DMS153 (cell line): ENCODE results near the gene PRPF39.
"Not testable (repeated sequence)": the region's sequence is repeated elsewhere in the genome, so short reads cannot be mapped to it uniquely, and the experiment has no call there.

Experiments
- DNase-seq: peaks from one replicate; lab custom pipeline; 2025; lab: John Stamatoyannopoulos, UW

The PRPF39 gene

DNA sequence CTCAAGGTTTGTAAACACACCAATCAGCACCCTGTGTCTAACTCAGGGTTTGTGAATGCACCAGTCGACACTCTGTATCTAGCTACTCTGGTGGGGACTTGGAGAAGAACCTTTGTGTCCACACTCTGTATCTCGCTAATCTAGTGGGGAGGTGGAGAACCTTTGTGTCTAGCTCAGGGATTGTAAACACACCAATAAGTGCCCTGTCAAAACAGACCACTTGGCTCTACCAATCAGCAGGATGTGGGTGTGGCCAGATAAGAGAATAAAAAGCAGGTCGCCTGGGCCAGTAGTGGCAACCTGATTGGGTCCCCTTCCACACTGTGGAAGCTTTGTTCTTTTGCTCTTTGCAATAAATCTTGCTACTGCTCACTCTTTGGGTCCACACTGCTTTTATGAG, 2.8 kb upstream of the PRPF39 start:
- not testable (repeated sequence) for DNase-seq

DNA sequence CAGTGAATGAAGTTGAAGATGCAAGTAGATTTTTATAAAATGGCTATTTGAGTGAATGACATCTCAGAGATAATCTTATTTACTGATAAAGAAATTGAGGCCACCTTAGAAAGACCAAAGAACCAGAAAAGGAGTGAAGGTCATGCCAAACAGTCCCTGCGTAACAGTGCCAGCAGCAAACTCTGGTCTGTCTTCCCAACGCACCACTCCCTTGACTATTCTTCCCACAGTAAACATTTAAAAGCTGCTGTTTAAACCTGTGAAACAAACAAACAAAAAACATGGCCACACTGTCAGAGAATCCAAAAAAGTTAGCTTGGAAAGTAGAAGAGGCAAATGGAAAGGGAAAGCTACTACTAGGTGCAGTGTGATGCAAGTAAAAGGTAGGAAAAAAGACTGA, 1.5 kb upstream of the PRPF39 start:
- DNase-seq, result no peak

DNA sequence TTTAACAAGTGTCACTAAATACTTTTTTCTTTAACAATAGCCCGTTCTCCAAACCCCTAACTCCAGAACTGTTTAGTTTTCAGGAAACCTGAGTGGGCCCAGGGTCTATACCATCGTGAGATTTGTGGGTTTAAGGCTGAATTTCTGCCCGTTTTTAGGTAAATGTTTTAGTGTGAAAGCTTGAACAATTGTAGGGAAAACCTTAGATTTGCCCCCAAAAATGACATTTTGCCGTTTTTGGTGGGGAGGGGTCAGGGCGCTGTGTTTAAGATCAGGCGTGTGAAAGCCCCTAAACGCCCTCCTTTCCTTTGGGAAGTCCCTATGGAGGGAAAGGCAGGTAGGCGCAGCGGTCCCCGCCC, 320 bp upstream of the PRPF39 start:
- no peak for DNase-seq

- no peak for DNase-seq
Measured at GRCh38 chr14:45084946-45085346, 1.0 kb downstream of the PRPF39 start.

- no peak for DNase-seq
Measured at GRCh38 chr14:45089813-45090212, 5.9 kb downstream of the PRPF39 start.

DNA sequence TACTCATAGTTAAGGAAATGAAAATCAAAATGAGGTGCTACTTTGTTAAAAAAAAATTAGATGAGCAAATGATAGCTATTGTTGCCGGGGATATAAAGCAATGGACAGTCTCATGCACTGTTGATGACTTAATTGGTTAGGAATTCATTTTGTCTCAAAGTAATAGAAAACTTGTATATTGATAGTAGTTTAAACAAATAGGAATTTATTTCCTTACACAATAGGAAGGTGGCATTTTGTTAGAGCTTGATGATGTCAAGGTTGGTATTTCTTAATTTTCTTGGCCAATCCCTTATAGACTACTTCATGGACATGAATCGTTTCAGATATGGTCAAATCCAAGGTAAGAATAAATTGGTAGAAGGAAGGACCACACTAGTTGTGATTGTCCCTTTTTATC, 7.8 kb downstream of the PRPF39 start:
- DNase-seq, result no peak

GRCh38 chr14:45094275-45094674, 10.4 kb downstream of the PRPF39 start:
- DNase-seq, result no peak

- DNase-seq, result no peak
Measured at GRCh38 chr14:45095143-45095542, 11.2 kb downstream of the PRPF39 start.

GRCh38 chr14:45096218-45096617, 12.3 kb downstream of the PRPF39 start:
- no peak for DNase-seq

DNA sequence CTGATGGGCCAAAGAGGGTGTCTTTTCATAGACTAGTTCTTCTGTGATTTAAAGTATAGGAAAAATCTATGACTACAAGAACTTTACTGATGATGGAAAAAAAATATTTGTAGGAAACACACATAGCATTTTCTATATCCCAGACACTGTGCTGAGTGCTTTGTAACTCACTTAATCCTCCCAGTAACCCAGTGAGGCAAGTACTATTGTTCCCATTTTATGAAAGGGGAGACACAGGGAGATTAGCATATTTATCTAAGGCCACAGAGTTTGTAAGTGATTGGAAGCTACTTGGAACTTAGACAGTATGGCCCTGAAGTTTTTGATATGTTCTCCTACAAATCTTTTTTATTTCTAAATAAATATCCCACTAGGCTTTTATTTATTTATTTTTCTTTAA, 19.9 kb downstream of the PRPF39 start:
- no peak for DNase-seq

DNA sequence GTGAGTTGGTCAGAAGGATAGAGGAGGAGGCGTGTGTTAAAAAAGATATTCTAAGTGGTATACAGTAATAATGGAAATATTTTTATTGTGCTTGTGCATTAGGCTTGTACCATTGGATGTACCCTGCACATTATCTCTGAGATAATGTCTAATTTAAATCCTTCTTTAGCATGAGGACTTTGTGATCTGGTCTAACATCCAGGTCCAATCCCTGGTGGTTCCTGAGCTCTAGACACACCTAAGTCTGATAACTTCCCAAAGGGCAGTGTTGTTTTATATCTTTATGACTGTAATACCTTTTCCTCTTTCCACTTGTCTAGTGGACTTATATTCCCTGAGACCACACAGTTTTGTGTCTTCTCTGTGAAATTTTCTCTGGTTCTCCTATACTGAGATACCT, 20.6 kb downstream of the PRPF39 start:
- no peak for DNase-seq

- peak; percentile 92 for DNase-seq
Measured at GRCh38 chr14:45112896-45113781, 29.2 kb downstream of the PRPF39 start.

DNA sequence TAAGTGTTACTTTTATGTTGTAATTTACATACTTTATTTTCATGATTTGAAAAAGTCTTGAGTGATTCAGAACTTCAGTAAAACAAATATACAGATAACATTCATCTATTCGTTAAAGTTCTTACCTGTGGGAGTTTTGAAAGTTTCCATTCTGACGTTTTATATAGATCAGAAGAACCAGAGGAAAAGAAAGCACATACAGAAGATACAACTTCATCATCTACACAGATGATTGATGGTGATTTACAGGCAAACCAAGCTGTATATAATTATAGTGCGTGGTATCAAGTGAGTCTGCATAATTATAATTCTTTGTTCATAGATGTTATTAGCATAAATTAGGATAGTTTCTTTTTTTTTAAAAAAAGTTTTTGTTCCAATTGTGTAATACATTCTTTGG, 30.4 kb downstream of the PRPF39 start:
- DNase-seq, result no peak

- DNase-seq, result no peak
Measured at GRCh38 chr14:45118594-45118993, 34.7 kb downstream of the PRPF39 start.

- DNase-seq, result no peak
Measured at GRCh38 chr14:45120096-45120495, 36.2 kb downstream of the PRPF39 start.

DNA sequence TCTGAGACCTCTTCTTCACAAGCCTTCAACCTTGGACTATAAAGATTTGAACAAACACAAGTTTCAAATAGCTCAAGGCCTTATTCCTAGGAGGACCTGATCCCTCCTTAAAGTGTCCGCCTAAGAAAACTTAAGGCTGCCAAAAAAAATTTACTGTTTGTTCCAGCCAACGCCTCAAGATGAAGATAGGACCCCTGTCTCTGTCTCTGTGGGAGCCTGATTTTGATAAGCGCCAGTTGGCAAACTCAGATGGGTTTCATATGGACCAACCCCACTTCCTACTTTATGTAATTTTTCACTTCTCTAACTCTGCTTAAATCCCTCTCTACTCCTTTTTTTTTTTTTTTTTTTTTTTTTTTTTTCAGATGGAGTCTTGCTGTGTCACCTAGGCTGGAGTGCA, 39.4 kb downstream of the PRPF39 start:
- DNase-seq, result no peak

DNA sequence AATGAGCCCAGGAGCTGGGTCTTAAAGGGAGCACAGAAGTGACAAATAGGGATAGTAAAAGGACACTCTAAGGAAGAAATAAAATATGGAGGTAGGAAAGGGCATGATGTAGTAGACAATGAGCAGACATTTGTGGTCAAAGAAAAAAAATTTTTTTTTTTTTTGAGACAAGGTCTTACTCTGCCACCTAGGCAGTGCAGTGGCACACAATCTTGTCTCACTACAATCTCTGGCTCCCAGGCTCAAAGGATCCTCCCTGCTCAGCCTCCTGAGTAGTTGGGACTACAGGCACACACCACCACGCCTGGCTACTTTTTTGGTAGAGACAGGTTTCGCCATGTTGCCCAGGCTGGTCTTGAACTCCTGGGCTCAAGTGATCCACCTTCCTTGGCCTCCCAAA, 41.8 kb downstream of the PRPF39 start:
- DNase-seq, result no peak

DNA sequence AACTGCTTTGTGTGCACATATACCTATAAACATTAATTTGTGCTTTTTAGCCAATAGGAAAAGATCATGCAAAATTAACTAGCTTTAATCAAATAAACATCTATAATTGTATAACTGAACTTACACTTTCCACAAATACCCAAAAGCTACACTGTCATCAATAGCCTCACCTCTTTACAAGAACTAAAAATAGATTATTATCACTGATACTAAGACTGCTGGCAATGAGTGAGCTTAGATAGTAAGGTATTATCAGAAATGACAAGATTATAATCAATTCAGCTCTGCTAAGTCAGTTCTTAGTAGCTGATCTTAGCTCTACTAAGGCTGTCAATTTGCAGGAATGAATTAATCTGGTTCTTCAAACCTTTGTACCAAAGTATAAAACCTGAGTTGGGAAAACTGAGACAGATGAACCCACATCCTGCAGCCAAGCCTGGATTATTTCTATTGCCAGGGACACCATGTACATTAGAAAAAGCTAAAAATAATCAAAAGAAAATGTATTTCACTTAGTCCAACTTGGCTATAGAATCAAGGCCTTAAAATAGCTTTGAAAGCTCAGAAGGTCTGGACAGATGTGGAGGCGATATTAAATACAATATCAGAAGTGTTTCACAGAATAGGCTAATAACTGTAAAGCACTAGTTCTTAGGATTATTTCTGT, 45.2 kb downstream of the PRPF39 start:
- DNase-seq, result no peak

GRCh38 chr14:45133683-45134050, 49.8 kb downstream of the PRPF39 start:
- DNase-seq, result no peak

GRCh38 chr14:45134051-45134958, 50.4 kb downstream of the PRPF39 start, which contains the start of gene FKBP3:
Gene FKBP3, minus strand, starts transcription at chr14:45134481. Its CDS starts 25 bp downstream, at chr14:45134456.
- DNase-seq, result peak; percentile 98

GRCh38 chr14:45135156-45135555, 51.2 kb downstream of the PRPF39 start:
- DNase-seq, result no peak

- peak; percentile 94 for DNase-seq
Measured at GRCh38 chr14:45135659-45136395, 51.9 kb downstream of the PRPF39 start, which contains the start of gene FANCM. Gene FANCM, plus strand, starts transcription at chr14:45135930. Its CDS starts 102 bp downstream, at chr14:45136032.
